ENCODE data around the gene KCNQ4. TPM values are rescaled to one million over a fixed set of nuclear protein-coding genes. Genes with fewer than 3 reads are reported as not detected.

Gene KCNQ4
- total and polyA plus RNA-seq, 2 of the 8 experiments (the other 6 are each of a cell fraction or from before 2014, with no cell fraction given) = 2.2 to 3.9 TPM

GRCh38 chr1:40853113-40853884 lies 69.7 kb downstream of the KCNQ4 start:
- Histone ChIP-seq H3K79me2 (ENCODE audit: control insufficient read depth in 1 of 2, insufficient read depth in 2 of 2, low read length in 2 of 2) (no peaks in the 10 kb centered on the region), H3K4me3 (ENCODE audit: extremely low read depth in 1 of 4, insufficient read depth in 2 of 4, low read depth in 3 of 4, low read length in 4 of 4) (no peak overlapping the region), H2BK20ac (ENCODE audit: low read length) (no peak overlapping the region), H3K18ac (ENCODE audit: extremely low read depth, low read length) (no peak overlapping the region), H4K8ac (ENCODE audit: extremely low read depth, insufficient read depth, low read length) (no peak overlapping the region), H3K36me3 (ENCODE audit: control insufficient read depth in 2 of 4, insufficient read depth in 4 of 4, low read length in 3 of 4) (no peaks in the 10 kb centered on the region), H2AK5ac (ENCODE audit: low read depth, low read length) (no peak overlapping the region), H2AFZ (ENCODE audit: low read length) (no peak overlapping the region), H3K27me3 (replicated peaks in 1 of 4; ENCODE audit: control insufficient read depth in 3 of 4, extremely low read depth in 1 of 4, insufficient read depth in 3 of 4, low read length in 3 of 4) (no peaks in the 10 kb centered on the region), H4K20me1 (replicated peaks in 1 of 2; ENCODE audit: control insufficient read depth in 1 of 2, insufficient read depth in 2 of 2, low read length in 2 of 2) (no peaks in the 10 kb centered on the region), H3K4me2 (ENCODE audit: insufficient read depth in 1 of 2, low read depth in 2 of 2, low read length in 2 of 2) (no peak overlapping the region), H3K23me2 (ENCODE audit: low read depth, low read length) (no peaks in the 10 kb centered on the region; the same call in 1 of the 2 replicates), H2BK120ac (replicated peaks; ENCODE audit: low read depth, low read length) (no peak overlapping the region), H3K23ac (ENCODE audit: insufficient read length) (no peak overlapping the region), H3K9me3 (ENCODE audit: insufficient read depth in 2 of 2, low read depth in 1 of 2, low read length in 1 of 2) (no peaks in the 10 kb centered on the region), H3K4ac (replicated peaks; ENCODE audit: insufficient read length, low read depth, low read length) (no peak overlapping the region), H3K27ac (ENCODE audit: low read depth, low read length) (no peak overlapping the region), H2BK15ac (ENCODE audit: low read length) (no peak overlapping the region), H4K91ac (replicated peaks; ENCODE audit: insufficient read length, low read length) (no peak overlapping the region), H4K5ac (ENCODE audit: insufficient read length, low read depth, low read length) (no peak overlapping the region), H3K9ac (replicated peaks in 1 of 4; ENCODE audit: extremely low read depth in 1 of 4, low read depth in 3 of 4, low read length in 3 of 4) (no peak overlapping the region), H3K56ac (replicated peaks; ENCODE audit: insufficient read length, low read depth, low read length) (no peak overlapping the region), H2BK5ac (ENCODE audit: low read depth, low read length) (no peak overlapping the region), H2BK12ac (ENCODE audit: low read depth, low read length) (no peak overlapping the region), H3K14ac (ENCODE audit: insufficient read length) (no peak overlapping the region), H3K4me1 (replicated peaks in 1 of 4; ENCODE audit: control insufficient read depth in 3 of 4, insufficient read depth in 4 of 4, low read length in 3 of 4) (peaks cover 0 to 3% (median 0%) of the 10 kb centered on the region in 4 experiments; a peak in 2 of 7 replicates), H3K79me1 (ENCODE audit: low read depth, low read length) (no peaks in the 10 kb centered on the region)
- TF ChIP-seq PHF8 (conservative IDR thresholded peaks at IDR 0.05; ENCODE audit: low read depth, low read length) = no peak
- no peak for TF ChIP-seq TEAD4 (IDR thresholded peaks at IDR 0.05; ENCODE audit: low read depth, low read length)
- no peak for TF ChIP-seq CBX8 (IDR thresholded peaks at IDR 0.05; ENCODE audit: borderline replicate concordance, low read depth, low read length)
- no peak for TF ChIP-seq POU5F1 (IDR thresholded peaks at IDR 0.05; ENCODE audit: low read depth, low read length)
- peak; percentile 82 for TF ChIP-seq MAFK (IDR thresholded peaks at IDR 0.05; ENCODE audit: low read depth, low read length)
- TF ChIP-seq CBX5 (IDR thresholded peaks at IDR 0.05; ENCODE audit: low read depth, low read length) = no peak
- no peak for TF ChIP-seq CREB1 (IDR thresholded peaks at IDR 0.05)
- DNase-seq (ENCODE audit: low read depth in 1 of 2, low spot score in 2 of 2) = no peak
- WGBS, 2 experiments (ENCODE audit: extremely low coverage in 1 of 2, insufficient coverage in 1 of 2, insufficient read length in 1 of 2, insufficient replicate concordance in 2 of 2, low coverage in 1 of 2, low lambda C conversion rate in 2 of 2, missing lambda C conversion rate in 1 of 2) = 91% methylated on average over 13 of the region's 13 CpGs; no CpG with 5 or more reads in 1 of the 2 experiments
- no peak for FAIRE-seq
- ChIA-PET POLR2A (ENCODE audit: partially characterized antibody) (interaction anchor here (0.8 to 1.4 kb wide), 2 partner anchors 9 to 126 kb away, joined by 4 read pairs; partner anchors contain the start of genes CITED4 and CTPS1), CTCF (ENCODE audit: partially characterized antibody) (interaction anchor here (0.6 to 26.8 kb wide), 23 partner anchors 8 to 244 kb away, joined by 3 to 917 read pairs (median 3); partner anchors contain the start of gene CITED4)
